ENCODE data around the gene VAV2. TPM values are rescaled to one million over a fixed set of nuclear protein-coding genes. Genes with fewer than 3 reads are reported as not detected.

Gene VAV2
- polyA plus RNA-seq, 1 experiment = 9.0 TPM

GRCh38 chr9:134004131-134004873, 12.2 kb upstream of the VAV2 start:
- ChIA-PET POLR2A (no interaction called here), CTCF (no interaction called here)
- Histone ChIP-seq H3K4me3 (ENCODE audit: low read depth, low read length) (no peak overlapping the region), H3K27me3 (ENCODE audit: control insufficient read depth, insufficient read depth, low read length) (peaks cover 12% of the 10 kb centered on the region), H3K27ac (ENCODE audit: low read depth, low read length) (no peak overlapping the region), H3K9me3 (ENCODE audit: control insufficient read depth, insufficient read depth, low read length) (no peaks in the 10 kb centered on the region; the same call in 1 of the 2 replicates)
- TF ChIP-seq CTCF (IDR thresholded peaks at IDR 0.05; ENCODE audit: low read depth, low read length) = no peak
- no peak for DNase-seq (ENCODE audit: low read depth, low spot score)

GRCh38 chr9:134003237-134003636, 11.1 kb upstream of the VAV2 start:
- Histone ChIP-seq H3K27ac (ENCODE audit: low read depth, low read length) (no peak overlapping the region), H3K27me3 (ENCODE audit: control insufficient read depth, insufficient read depth, low read length) (peaks cover 12% of the 10 kb centered on the region), H3K4me3 (ENCODE audit: low read depth, low read length) (no peak overlapping the region), H3K9me3 (ENCODE audit: control insufficient read depth, insufficient read depth, low read length) (no peaks in the 10 kb centered on the region; the same call in 1 of the 2 replicates)
- ChIA-PET POLR2A (no interaction called here), CTCF (no interaction called here)
- DNase-seq (ENCODE audit: low read depth, low spot score) = no peak
- no peak for TF ChIP-seq CTCF (IDR thresholded peaks at IDR 0.05; ENCODE audit: low read depth, low read length)

- CTCF ChIA-PET = no interaction called here
- H3K9me3 ChIP-seq (ENCODE audit: control insufficient read depth, insufficient read depth, low read length) = no peaks in the 10 kb centered on the region; the same call in 1 of the 2 replicates
- TF ChIP-seq CTCF (IDR thresholded peaks at IDR 0.05; ENCODE audit: low read depth, low read length) = no peak
- H3K4me3 ChIP-seq (ENCODE audit: low read depth, low read length) = no peak overlapping the region
- peaks cover 11% of the 10 kb centered on the region for H3K27me3 ChIP-seq (ENCODE audit: control insufficient read depth, insufficient read depth, low read length)
- no peak for DNase-seq (ENCODE audit: low read depth, low spot score)
- no peak overlapping the region for H3K27ac ChIP-seq (ENCODE audit: low read depth, low read length)
- POLR2A ChIA-PET = no interaction called here
These were observed 10.7 kb upstream of the VAV2 start for GRCh38 chr9:134002796-134003195.

GRCh38 chr9:133999851-134000265, 7.7 kb upstream of the VAV2 start:
- no peak overlapping the region for H3K4me3 ChIP-seq (ENCODE audit: low read depth, low read length)
- H3K9me3 ChIP-seq (ENCODE audit: control insufficient read depth, insufficient read depth, low read length) = no peaks in the 10 kb centered on the region; the same call in 1 of the 2 replicates
- TF ChIP-seq CTCF (IDR thresholded peaks at IDR 0.05; ENCODE audit: low read depth, low read length) = no peak
- CTCF ChIA-PET = interaction anchor here (1.2 to 1.3 kb wide), 2 partner anchors 207 to 218 kb away, joined by 5 read pairs; no protein-coding TSS in a partner anchor
- POLR2A ChIA-PET = no interaction called here
- H3K27me3 ChIP-seq (ENCODE audit: control insufficient read depth, insufficient read depth, low read length) = peaks cover 4% of the 10 kb centered on the region
- no peak for DNase-seq (ENCODE audit: low read depth, low spot score)
- no peak overlapping the region for H3K27ac ChIP-seq (ENCODE audit: low read depth, low read length)

GRCh38 chr9:133998915-133999595, 6.9 kb upstream of the VAV2 start:
- H3K4me3 ChIP-seq (ENCODE audit: low read depth, low read length) = no peak overlapping the region
- peaks cover 4% of the 10 kb centered on the region for H3K27me3 ChIP-seq (ENCODE audit: control insufficient read depth, insufficient read depth, low read length)
- H3K27ac ChIP-seq (ENCODE audit: low read depth, low read length) = peak overlapping the region; percentile 39
- POLR2A ChIA-PET = no interaction called here
- TF ChIP-seq CTCF (IDR thresholded peaks at IDR 0.05; ENCODE audit: low read depth, low read length) = no peak
- CTCF ChIA-PET = interaction anchor here (1.2 to 1.3 kb wide), 2 partner anchors 207 to 217 kb away, joined by 5 read pairs; no protein-coding TSS in a partner anchor
- no peak for DNase-seq (ENCODE audit: low read depth, low spot score)
- no peaks in the 10 kb centered on the region; the same call in 1 of the 2 replicates for H3K9me3 ChIP-seq (ENCODE audit: control insufficient read depth, insufficient read depth, low read length)
